Gastroesophageal sphincter (tissue), 3 donors: ENCODE results near the gene FIGNL1.

Source experiments
- POLR2A ChIP-seq, 2 donors: fragments of 450-650 bp; IDR thresholded peaks; one replicate each; pipeline ENCODE4 v1.6.1; 2017; ENCODE audit warnings: antibody characterized with exemption in 2 of 2, mild to moderate bottlenecking in 2 of 2, moderate library complexity in 1 of 2
- TF ChIP-seq, protein P1 (sequence below), 4 experiments: fragments of 200-600 bp in 2 of 4; fragments of 450-650 bp in 2 of 4; sonication (generic) in 1 of 4; IDR thresholded peaks; one replicate each; pipeline ENCODE4 v1.5.1; 2017 to 2019; ENCODE audit warnings: antibody characterized with exemption in 4 of 4, mild to moderate bottlenecking in 2 of 4, moderate library complexity in 2 of 4

DNA sequence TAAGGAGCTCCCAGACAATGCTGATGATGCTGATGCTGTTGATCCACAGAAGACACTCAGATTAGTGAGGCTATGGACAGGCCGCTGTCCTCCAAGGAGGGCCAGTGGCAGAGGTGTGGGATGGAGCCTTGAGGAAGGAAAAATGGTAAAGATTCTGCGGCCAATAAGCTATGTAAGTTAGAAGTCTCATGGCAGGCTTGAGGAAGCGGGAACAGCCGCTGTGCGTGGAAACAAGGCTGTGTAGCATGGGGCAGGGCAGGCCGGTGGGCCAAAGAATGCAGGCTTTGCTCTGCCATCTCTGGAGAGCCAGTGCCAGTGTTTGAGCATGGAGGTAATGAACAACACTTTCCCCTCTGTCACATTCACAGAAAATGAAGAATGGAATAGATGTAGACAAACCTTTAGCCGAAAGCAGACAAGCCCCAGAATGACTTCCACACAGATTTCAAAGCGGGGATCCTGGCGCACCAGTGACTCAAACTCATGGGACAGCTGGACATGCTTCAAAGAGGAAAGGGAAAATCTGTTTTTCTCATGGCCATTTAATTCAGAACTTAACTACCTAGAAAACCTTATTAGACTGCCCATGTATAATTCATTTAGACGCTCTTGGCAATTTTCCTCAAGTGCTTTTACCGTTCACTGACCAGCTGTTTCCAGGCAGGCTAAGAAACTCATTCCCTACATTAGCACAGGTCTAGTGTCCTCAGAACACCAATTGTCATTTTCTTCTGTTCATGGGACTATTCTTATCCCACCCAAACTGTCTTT lies 16.9 kb upstream of the FIGNL1 start:
- no peak for TF ChIP-seq POLR2A (IDR thresholded peaks at IDR 0.05)
- TF ChIP-seq, protein P1, sequence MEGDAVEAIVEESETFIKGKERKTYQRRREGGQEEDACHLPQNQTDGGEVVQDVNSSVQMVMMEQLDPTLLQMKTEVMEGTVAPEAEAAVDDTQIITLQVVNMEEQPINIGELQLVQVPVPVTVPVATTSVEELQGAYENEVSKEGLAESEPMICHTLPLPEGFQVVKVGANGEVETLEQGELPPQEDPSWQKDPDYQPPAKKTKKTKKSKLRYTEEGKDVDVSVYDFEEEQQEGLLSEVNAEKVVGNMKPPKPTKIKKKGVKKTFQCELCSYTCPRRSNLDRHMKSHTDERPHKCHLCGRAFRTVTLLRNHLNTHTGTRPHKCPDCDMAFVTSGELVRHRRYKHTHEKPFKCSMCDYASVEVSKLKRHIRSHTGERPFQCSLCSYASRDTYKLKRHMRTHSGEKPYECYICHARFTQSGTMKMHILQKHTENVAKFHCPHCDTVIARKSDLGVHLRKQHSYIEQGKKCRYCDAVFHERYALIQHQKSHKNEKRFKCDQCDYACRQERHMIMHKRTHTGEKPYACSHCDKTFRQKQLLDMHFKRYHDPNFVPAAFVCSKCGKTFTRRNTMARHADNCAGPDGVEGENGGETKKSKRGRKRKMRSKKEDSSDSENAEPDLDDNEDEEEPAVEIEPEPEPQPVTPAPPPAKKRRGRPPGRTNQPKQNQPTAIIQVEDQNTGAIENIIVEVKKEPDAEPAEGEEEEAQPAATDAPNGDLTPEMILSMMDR (IDR thresholded peaks at IDR 0.05): no peak
